ENCODE data around the gene TPD52L2.
"Not testable (repeated sequence)": the region's sequence is repeated elsewhere in the genome, so short reads cannot be mapped to it uniquely, and the experiment has no call there.

The TPD52L2 gene

DNA sequence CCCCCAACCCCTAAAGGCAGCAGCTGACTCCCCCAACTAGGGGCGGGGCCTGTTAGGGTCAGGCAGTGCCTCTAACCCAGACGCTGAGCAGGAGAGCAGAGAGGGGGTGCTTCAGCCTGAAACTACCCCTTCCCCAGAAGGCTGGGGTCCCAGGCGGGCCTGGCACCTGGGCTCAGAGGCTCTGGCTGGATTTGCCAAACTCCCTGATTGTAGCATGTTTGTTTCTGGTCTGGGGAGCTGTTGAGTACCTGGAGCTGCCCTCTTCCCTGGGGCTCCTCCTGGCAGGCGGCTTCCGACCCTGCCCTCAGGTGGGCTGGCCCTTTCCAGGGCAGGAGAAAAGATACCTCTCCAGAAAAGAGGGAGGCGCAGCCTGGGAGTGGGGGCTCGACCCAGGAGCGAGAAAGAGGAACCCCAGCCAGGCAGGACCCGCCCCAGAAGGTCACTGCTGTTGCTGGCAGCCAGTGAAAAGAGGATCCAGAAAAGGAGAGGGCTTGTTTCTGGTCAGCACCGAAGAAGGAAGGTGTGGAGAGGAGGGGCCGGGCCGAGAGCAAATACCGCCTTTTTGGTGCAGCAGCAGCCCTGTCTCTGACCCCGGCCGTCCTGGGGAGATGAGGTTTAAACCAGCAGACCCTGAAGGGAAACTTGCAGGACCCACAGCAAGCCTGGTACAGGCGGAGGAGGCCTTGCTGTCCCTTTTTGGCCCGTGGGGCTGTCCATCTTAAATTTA is 4.6 kb upstream of the TPD52L2 start:
- no peaks in the 10 kb centered on the region; the same call in 1 of the 2 replicates for H3K27me3 ChIP-seq (ENCODE audit: insufficient read depth, low read length)
- no peaks in the 10 kb centered on the region for H3K9me3 ChIP-seq (ENCODE audit: insufficient read depth, low read depth, low read length)
- no peak overlapping the region; the same call in 1 of the 2 replicates for H3K9ac ChIP-seq (ENCODE audit: low read depth, low read length)
- H3K36me3 ChIP-seq (ENCODE audit: insufficient read depth, low read depth, low read length) = 0 out of 2 replicates have a peak, but pooled peaks cover 14% of the 10 kb centered on the region
- H3K4me3 ChIP-seq (ENCODE audit: low read length) = no peak overlapping the region
- H3K27ac ChIP-seq (ENCODE audit: low read length) = no peak overlapping the region
- peaks cover 31% of the 10 kb centered on the region for H3K4me1 ChIP-seq (ENCODE audit: insufficient read depth, low read length)

DNA sequence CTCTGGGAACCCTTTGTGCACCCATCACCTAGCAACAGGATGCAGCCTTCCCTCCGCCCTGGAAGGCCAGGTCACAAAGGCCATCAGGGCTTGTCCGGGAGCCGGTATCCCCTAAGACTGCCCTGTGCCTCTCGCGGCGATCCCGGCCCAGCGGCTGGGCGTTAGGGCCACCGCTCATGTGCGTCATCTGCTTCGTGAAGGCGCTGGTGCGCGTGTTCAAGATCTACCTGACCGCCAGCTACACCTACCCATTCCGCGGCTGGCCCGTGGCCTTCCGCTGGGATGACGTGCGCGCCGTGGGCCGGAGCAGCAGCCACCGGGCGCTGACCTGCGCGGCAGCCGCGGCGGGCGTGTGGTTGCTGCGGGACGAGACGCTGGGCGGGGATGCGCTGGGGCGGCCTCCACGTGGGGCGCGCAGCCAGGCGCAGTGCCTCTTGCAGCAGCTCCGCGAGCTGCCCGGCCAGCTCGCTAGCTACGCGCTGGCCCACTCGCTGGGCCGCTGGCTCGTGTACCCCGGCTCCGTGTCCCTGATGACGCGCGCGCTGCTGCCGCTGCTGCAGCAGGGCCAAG is 3.6 kb upstream of the TPD52L2 start, which contains the start of gene ABHD16B:
Gene ABHD16B (plus strand): TSS at position 134 of the 570 bp plus-strand sequence. CDS start 43 bp downstream, at position 177.
- Histone ChIP-seq H3K36me3 (ENCODE audit: insufficient read depth, low read depth, low read length) (0 out of 2 replicates have a peak, but pooled peaks cover 14% of the 10 kb centered on the region), H3K4me3 (ENCODE audit: low read length) (no peak within 1 kb of the TSS), H3K9ac (ENCODE audit: low read depth, low read length) (no peak within 1 kb of the TSS; the same call in 1 of the 2 replicates), H3K27ac (ENCODE audit: low read length) (no peak within 1 kb of the TSS), H3K4me1 (ENCODE audit: insufficient read depth, low read length) (peaks cover 29% of the 10 kb centered on the region), H3K27me3 (ENCODE audit: insufficient read depth, low read length) (no peaks in the 10 kb centered on the region), H3K9me3 (ENCODE audit: insufficient read depth, low read depth, low read length) (no peaks in the 10 kb centered on the region)

DNA sequence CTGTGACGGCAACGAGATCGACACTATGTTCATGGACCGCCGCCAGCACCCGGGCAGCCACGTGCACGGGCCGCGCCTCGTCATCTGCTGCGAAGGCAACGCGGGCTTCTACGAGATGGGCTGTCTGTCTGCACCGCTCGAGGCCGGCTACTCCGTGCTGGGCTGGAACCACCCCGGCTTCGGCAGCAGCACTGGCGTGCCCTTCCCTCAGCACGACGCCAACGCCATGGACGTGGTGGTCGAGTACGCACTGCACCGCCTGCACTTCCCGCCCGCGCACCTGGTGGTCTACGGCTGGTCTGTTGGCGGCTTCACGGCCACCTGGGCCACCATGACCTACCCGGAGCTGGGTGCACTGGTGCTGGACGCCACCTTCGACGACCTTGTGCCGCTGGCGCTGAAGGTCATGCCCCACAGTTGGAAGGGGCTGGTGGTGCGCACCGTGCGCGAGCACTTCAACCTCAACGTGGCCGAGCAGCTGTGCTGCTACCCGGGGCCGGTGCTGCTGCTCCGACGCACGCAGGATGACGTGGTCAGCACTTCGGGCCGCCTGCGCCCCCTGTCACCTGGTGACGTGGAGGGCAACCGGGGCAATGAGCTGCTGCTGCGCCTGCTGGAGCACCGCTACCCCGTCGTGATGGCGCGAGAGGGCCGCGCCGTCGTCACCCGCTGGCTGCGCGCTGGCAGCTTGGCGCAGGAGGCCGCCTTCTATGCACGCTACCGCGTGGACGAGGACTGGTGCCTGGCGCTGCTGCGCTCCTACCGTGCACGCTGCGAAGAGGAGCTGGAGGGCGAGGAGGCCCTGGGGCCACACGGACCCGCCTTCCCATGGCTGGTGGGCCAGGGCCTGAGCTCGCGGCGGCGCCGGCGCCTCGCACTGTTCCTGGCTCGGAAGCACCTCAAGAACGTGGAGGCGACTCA is 2.8 kb upstream of the TPD52L2 start:
- Histone ChIP-seq H3K36me3 (ENCODE audit: insufficient read depth, low read depth, low read length) (0 out of 2 replicates have a peak, but pooled peaks cover 14% of the 10 kb centered on the region), H3K27ac (ENCODE audit: low read length) (no peak overlapping the region), H3K27me3 (ENCODE audit: insufficient read depth, low read length) (no peaks in the 10 kb centered on the region), H3K4me1 (ENCODE audit: insufficient read depth, low read length) (peaks cover 29% of the 10 kb centered on the region), H3K9me3 (ENCODE audit: insufficient read depth, low read depth, low read length) (no peaks in the 10 kb centered on the region), H3K9ac (ENCODE audit: low read depth, low read length) (no peak overlapping the region), H3K4me3 (ENCODE audit: low read length) (no peak overlapping the region)

DNA sequence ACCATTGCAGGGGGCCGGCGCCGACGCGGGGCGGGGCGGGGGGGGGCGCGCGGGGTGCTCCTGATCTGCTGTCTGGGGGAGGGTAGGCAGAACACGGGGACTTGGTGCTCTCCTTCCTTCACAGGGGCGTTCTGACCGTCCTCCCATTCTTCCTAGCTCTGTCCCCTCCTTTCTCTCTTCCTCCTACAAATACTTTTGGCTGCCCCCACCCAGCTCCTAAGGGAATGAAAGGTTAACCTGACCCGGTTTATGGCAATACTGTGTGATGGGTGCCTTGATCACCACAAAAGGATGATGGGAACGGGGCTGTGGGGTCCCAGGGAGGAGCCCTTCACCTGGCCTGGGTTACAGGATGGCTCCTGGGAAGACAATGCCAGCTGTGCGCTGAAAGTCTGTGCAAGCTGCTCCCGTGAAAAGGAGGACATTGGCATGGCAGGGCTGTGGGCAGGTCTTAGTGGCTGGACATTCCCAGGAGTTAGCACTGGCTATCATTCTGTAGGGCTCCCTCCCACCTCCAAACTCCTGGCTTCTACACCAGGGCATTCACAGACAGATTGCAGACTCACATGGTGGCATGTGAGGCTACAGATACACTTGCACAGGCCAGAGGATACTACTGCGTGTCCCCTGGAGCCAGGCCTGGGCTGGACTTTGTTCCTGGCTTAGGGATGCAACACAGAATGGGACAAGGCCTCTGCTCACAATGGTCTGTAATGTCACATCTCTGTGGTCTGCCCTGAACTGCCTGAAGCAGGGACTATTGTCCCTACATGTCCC is 1.9 kb upstream of the TPD52L2 start:
- Histone ChIP-seq H3K9me3 (ENCODE audit: insufficient read depth, low read depth, low read length) (no peaks in the 10 kb centered on the region), H3K4me1 (ENCODE audit: insufficient read depth, low read length) (peaks cover 21% of the 10 kb centered on the region), H3K36me3 (ENCODE audit: insufficient read depth, low read depth, low read length) (peaks cover 16% of the 10 kb centered on the region; the same call in 1 of the 2 replicates), H3K27me3 (ENCODE audit: insufficient read depth, low read length) (no peaks in the 10 kb centered on the region), H3K27ac (ENCODE audit: low read length) (peak overlapping the region; percentile 50), H3K9ac (ENCODE audit: low read depth, low read length) (peak overlapping the region; percentile 95; the same call in 1 of the 2 replicates), H3K4me3 (ENCODE audit: low read length) (peak overlapping the region; percentile 88)

DNA sequence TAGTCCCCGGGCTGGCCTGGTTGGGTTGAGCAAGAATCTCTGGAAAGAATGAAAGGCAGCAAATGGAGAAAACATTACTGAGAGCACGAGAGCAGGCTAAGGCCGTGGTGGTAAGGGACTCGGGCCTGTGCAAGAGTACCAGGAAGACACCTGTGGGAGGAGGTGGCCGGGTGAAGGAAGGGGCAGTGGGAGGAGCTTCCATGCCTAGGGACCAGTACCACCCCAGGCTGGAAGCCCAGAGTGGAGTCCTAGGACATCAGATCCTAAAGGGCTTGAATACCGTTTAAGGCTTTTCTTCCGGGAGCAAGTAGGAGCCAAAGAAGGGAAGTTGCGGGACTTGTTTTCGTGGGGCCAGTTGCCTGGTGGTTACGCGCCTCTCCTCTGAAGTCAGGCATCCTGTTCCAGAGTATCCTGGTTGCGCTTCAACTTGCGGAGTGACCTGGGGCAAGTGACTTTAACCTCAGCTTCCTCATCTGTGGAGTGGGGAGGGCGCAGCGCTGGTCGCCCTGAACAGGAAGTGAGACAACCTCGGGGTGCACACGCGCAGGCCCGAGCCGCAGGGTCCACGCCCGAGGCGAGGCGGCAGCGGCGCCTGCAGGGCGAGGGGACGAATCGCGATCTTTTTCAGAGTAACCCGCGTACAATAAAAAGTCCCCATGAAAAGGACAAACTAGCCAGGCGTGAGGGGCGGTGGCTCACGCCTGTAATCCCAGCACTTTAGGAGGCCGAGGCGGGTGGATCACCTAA is 1.1 kb upstream of the TPD52L2 start:
- H3K9ac ChIP-seq (ENCODE audit: low read depth, low read length) = peak overlapping the region; percentile 95
- no peaks in the 10 kb centered on the region for H3K9me3 ChIP-seq (ENCODE audit: insufficient read depth, low read depth, low read length)
- peaks cover 13% of the 10 kb centered on the region for H3K4me1 ChIP-seq (ENCODE audit: insufficient read depth, low read length)
- no peaks in the 10 kb centered on the region for H3K27me3 ChIP-seq (ENCODE audit: insufficient read depth, low read length)
- peak overlapping the region; percentile 88 for H3K4me3 ChIP-seq (ENCODE audit: low read length)
- peaks cover 24% of the 10 kb centered on the region for H3K36me3 ChIP-seq (ENCODE audit: insufficient read depth, low read depth, low read length)
- peak overlapping the region; percentile 82 for H3K27ac ChIP-seq (ENCODE audit: low read length)

DNA sequence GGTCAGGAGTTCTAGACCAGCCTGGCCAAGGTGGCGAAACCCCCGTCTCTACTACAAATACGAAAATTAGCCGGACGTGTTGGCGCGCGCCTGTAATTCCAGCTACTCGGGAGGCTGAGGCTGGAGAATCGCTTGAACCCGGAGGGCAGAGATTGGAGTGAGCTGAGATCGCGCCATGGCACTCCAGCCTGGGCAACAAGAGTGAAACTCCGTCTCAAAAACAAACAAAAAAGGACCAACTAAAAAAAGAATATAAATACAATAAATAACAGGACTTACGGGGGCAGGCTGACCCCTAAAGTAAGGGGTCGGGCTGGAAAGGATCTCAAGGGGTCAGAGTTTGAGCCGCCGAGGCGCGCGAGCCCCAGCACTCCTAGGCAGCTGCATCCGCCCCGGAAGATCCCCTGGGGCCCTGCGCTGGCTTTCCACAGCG is 509 bp upstream of the TPD52L2 start:
- Histone ChIP-seq H3K4me1 (ENCODE audit: insufficient read depth, low read length) (peaks cover 7% of the 10 kb centered on the region; the same call in 1 of the 2 replicates), H3K9me3 (ENCODE audit: insufficient read depth, low read depth, low read length) (no peaks in the 10 kb centered on the region), H3K27ac (ENCODE audit: low read length) (peak overlapping the region; percentile 82), H3K9ac (ENCODE audit: low read depth, low read length) (peak overlapping the region; percentile 95), H3K27me3 (ENCODE audit: insufficient read depth, low read length) (no peaks in the 10 kb centered on the region), H3K4me3 (ENCODE audit: low read length) (peak overlapping the region; percentile 88), H3K36me3 (ENCODE audit: insufficient read depth, low read depth, low read length) (peaks cover 30% of the 10 kb centered on the region)

DNA sequence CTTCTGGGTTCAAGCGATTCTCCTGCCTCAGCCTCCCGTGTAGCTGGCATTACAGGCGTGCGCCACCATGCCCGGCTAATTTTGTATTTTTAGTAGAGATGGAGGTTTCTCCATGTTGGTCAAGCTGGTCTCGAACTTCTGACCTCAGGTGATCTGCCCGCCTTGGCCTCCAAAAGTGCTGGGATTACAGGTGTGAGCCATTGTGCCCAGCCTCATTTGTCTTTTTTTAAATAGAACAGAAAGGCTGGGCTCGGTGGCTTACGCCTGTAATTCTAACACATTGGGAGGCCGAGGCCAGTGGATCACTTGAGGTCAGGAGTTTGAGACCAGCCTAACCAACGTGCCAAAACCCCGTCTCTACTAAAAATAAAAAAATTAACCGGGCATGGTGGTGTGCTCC is 2.0 kb downstream of the TPD52L2 start:
- H3K9ac ChIP-seq (ENCODE audit: low read depth, low read length); H3K27ac ChIP-seq (ENCODE audit: low read length); H3K4me3 ChIP-seq (ENCODE audit: low read length); H3K4me1 ChIP-seq (ENCODE audit: insufficient read depth, low read length); H3K9me3 ChIP-seq (ENCODE audit: insufficient read depth, low read depth, low read length); H3K27me3 ChIP-seq (ENCODE audit: insufficient read depth, low read length): not testable (repeated sequence)
- peaks cover 50% of the 10 kb centered on the region for H3K36me3 ChIP-seq (ENCODE audit: insufficient read depth, low read depth, low read length)

DNA sequence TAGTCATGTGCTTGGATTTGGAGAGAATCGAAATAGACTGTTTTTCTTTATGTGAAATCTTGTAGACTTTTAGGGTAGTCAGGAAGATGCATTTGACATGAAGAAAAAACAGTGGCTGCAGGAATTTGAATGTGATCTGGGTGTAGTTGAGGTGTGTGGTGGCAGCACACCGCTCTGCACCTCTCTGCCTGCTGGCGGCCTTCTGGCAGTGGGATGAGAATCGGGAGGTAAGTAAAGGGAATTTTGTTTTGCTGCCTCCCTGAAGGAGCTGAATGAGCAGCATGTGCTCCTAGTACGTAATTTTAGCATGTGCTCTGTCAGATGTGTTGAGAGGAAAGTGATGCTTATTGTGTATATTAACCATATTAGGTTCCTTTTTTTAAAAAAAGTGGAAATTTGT is 3.2 kb downstream of the TPD52L2 start:
- Histone ChIP-seq H3K36me3 (ENCODE audit: insufficient read depth, low read depth, low read length) (peaks cover 46% of the 10 kb centered on the region), H3K4me1 (ENCODE audit: insufficient read depth, low read length) (peaks cover 4% of the 10 kb centered on the region; the same call in 1 of the 2 replicates), H3K4me3 (ENCODE audit: low read length) (no peak overlapping the region), H3K27ac (ENCODE audit: low read length) (no peak overlapping the region), H3K27me3 (ENCODE audit: insufficient read depth, low read length) (no peaks in the 10 kb centered on the region), H3K9ac (ENCODE audit: low read depth, low read length) (no peak overlapping the region), H3K9me3 (ENCODE audit: insufficient read depth, low read depth, low read length) (no peaks in the 10 kb centered on the region)

DNA sequence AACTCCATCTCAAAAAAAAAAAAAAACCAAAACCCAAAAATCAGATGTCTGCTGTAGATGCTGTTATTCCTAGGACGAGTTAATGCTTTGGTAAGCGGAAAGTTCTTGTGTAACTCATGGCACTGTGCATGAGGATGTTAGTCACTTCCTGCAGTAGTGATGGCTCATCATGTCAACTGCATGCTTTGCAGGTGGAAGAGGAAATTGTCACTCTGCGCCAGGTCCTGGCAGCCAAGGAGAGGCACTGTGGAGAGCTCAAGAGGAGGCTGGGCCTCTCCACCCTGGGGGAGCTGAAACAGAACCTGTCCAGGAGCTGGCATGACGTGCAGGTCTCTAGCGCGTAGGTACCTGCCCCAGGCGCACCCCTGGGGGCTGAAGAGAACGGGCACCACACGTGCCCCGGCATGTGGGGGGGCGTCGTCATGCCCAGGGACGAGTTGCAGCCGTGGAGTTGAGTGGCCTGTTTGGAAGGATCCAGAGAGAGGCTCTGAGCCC is 8.5 kb downstream of the TPD52L2 start:
- Histone ChIP-seq H3K4me1 (ENCODE audit: insufficient read depth, low read length) (no peaks in the 10 kb centered on the region), H3K9me3 (ENCODE audit: insufficient read depth, low read depth, low read length) (no peaks in the 10 kb centered on the region)

DNA sequence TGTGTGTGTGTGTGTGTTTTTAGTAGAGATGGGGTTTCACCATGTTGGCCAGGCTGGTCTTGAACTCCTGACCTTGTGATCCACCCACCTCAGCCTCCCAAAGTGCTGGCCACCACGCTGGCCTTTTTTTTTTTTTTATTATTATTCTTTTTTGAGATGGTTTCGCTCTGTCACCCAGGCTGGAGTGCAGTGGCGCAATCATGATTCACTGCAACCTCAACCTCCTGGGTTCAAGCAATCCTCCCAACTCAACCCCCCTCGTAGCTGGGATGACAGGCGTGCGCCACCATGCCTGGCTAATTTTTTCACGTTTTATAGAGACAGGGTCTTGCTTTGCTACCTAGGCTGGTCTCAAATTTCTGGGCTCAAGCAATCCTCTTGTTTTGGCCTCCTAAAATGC is 9.2 kb downstream of the TPD52L2 start:
- H3K9me3 ChIP-seq (ENCODE audit: insufficient read depth, low read depth, low read length); H3K27ac ChIP-seq (ENCODE audit: low read length); H3K9ac ChIP-seq (ENCODE audit: low read depth, low read length); H3K4me1 ChIP-seq (ENCODE audit: insufficient read depth, low read length); H3K4me3 ChIP-seq (ENCODE audit: low read length); H3K27me3 ChIP-seq (ENCODE audit: insufficient read depth, low read length): not testable (repeated sequence)
- H3K36me3 ChIP-seq (ENCODE audit: insufficient read depth, low read depth, low read length) = peaks cover 81% of the 10 kb centered on the region

More for the DNA sequence above, 8.5 kb downstream of the TPD52L2 start:
- Histone ChIP-seq H3K36me3 (ENCODE audit: insufficient read depth, low read depth, low read length) (peaks cover 81% of the 10 kb centered on the region), H3K4me3 (ENCODE audit: low read length) (no peak overlapping the region), H3K9ac (ENCODE audit: low read depth, low read length) (no peak overlapping the region), H3K27me3 (ENCODE audit: insufficient read depth, low read length) (no peaks in the 10 kb centered on the region), H3K27ac (ENCODE audit: low read length) (no peak overlapping the region)

Data from iPS-20b (cell line).